HG03097 (cell line): Measurements from ENCODE around the gene COL9A2.

Experiments
- ATAC-seq: cut with Tn5 transposase; IDR thresholded peaks from one replicate; pipeline ENCODE4 v1.9.1; 2021; ENCODE audit not compliant: unreplicated experiment, low FRiP score

Gene COL9A2

GRCh38 chr1:40305451-40305850, 11.6 kb downstream of the COL9A2 start:
- ATAC-seq = no peak

GRCh38 chr1:40303790-40304189, 13.3 kb downstream of the COL9A2 start:
- ATAC-seq = no peak

GRCh38 chr1:40303051-40303771, 13.9 kb downstream of the COL9A2 start:
- no peak for ATAC-seq

- no peak for ATAC-seq
Measured at GRCh38 chr1:40302475-40302874, 14.6 kb downstream of the COL9A2 start.

GRCh38 chr1:40301541-40302299, 15.4 kb downstream of the COL9A2 start:
- ATAC-seq = no peak

GRCh38 chr1:40301066-40301465, 16.0 kb downstream of the COL9A2 start:
- no peak for ATAC-seq

- ATAC-seq = no peak
Measured at GRCh38 chr1:40300651-40301050, 16.4 kb downstream of the COL9A2 start.

GRCh38 chr1:40300249-40300567, 16.9 kb downstream of the COL9A2 start:
- no peak for ATAC-seq

- ATAC-seq = no peak
Measured at GRCh38 chr1:40299366-40300248, 17.5 kb downstream of the COL9A2 start.

GRCh38 chr1:40291293-40291692, 25.8 kb downstream of the COL9A2 start:
- no peak for ATAC-seq

- ATAC-seq = no peak
Measured at GRCh38 chr1:40281853-40282252, 35.2 kb downstream of the COL9A2 start.

GRCh38 chr1:40276122-40276521, 41.0 kb downstream of the COL9A2 start:
- no peak for ATAC-seq

- ATAC-seq = no peak
Measured at GRCh38 chr1:40274331-40274730, 42.8 kb downstream of the COL9A2 start.

GRCh38 chr1:40273547-40274166, 43.4 kb downstream of the COL9A2 start:
- ATAC-seq = no peak

GRCh38 chr1:40272653-40273213, 44.4 kb downstream of the COL9A2 start:
- no peak for ATAC-seq

GRCh38 chr1:40270152-40270834, 46.8 kb downstream of the COL9A2 start:
- ATAC-seq = no peak

- no peak for ATAC-seq
Measured at GRCh38 chr1:40268211-40268610, 48.9 kb downstream of the COL9A2 start.

- ATAC-seq = no peak
Measured at GRCh38 chr1:40267767-40268187, 49.3 kb downstream of the COL9A2 start.

GRCh38 chr1:40266786-40267535, 50.1 kb downstream of the COL9A2 start:
- no peak for ATAC-seq
